HG02943 (cell line): Measurements from ENCODE around the gene HSPG2.
"Not testable (repeated sequence)": the region's sequence is repeated elsewhere in the genome, so short reads cannot be mapped to it uniquely, and the experiment has no call there.

ENCODE experiments used
- ATAC-seq: cut with Tn5 transposase; IDR thresholded peaks from one replicate; pipeline ENCODE4 v1.9.1; 2021; ENCODE audit warnings: mild to moderate bottlenecking, low read depth, moderate library complexity; ENCODE audit not compliant: unreplicated experiment

HSPG2 gene

GRCh38 chr1:21937034-21937371 is at the start of gene HSPG2:
HSPG2 (minus strand) TSS chr1:21937310; CDS start chr1:21937217, 93 bp downstream.
- ATAC-seq = no peak

GRCh38 chr1:21986386-21986785 is 49.3 kb upstream of the HSPG2 start:
- not testable (repeated sequence) for ATAC-seq

GRCh38 chr1:21985893-21986292 is 48.8 kb upstream of the HSPG2 start:
- not testable (repeated sequence) for ATAC-seq

- ATAC-seq = not testable (repeated sequence)
Observed at GRCh38 chr1:21983539-21983938, 46.4 kb upstream of the HSPG2 start.

- not testable (repeated sequence) for ATAC-seq
Observed at GRCh38 chr1:21982122-21982521, 45.0 kb upstream of the HSPG2 start.

- ATAC-seq = not testable (repeated sequence)
Observed at GRCh38 chr1:21981253-21981652, 44.1 kb upstream of the HSPG2 start.

- not testable (repeated sequence) for ATAC-seq
Observed at GRCh38 chr1:21980515-21981220, 43.6 kb upstream of the HSPG2 start.

GRCh38 chr1:21978209-21978608 is 41.1 kb upstream of the HSPG2 start:
- ATAC-seq = not testable (repeated sequence)

GRCh38 chr1:21976703-21977239 is 39.7 kb upstream of the HSPG2 start, which contains the start of gene CELA3B:
CELA3B (plus strand) TSS chr1:21977022; CDS start chr1:21977040, 18 bp downstream.
- ATAC-seq = not testable (repeated sequence)

GRCh38 chr1:21975296-21975695 is 38.2 kb upstream of the HSPG2 start:
- not testable (repeated sequence) for ATAC-seq

- ATAC-seq = not testable (repeated sequence)
Observed at GRCh38 chr1:21974699-21975098, 37.6 kb upstream of the HSPG2 start.

GRCh38 chr1:21973948-21974347 is 36.8 kb upstream of the HSPG2 start:
- not testable (repeated sequence) for ATAC-seq

- not testable (repeated sequence) for ATAC-seq
Observed at GRCh38 chr1:21972973-21973441, 35.9 kb upstream of the HSPG2 start.

GRCh38 chr1:21970523-21970922 is 33.4 kb upstream of the HSPG2 start:
- not testable (repeated sequence) for ATAC-seq

- not testable (repeated sequence) for ATAC-seq
Observed at GRCh38 chr1:21969066-21969465, 32.0 kb upstream of the HSPG2 start.

- not testable (repeated sequence) for ATAC-seq
Observed at GRCh38 chr1:21967216-21967615, 30.1 kb upstream of the HSPG2 start.

- ATAC-seq = no peak
Observed at GRCh38 chr1:21966247-21967000, 29.3 kb upstream of the HSPG2 start.

- ATAC-seq = no peak
Observed at GRCh38 chr1:21963477-21964217, 26.5 kb upstream of the HSPG2 start.

GRCh38 chr1:21961799-21962198 is 24.7 kb upstream of the HSPG2 start:
- ATAC-seq = no peak

GRCh38 chr1:21961337-21961736 is 24.2 kb upstream of the HSPG2 start:
- ATAC-seq = no peak
